HCT116 (cell line): ENCODE results near the gene TMEM219.

ENCODE experiments used
- ELF1 ChIP-seq: IDR thresholded peaks from 2 replicates; pipeline ENCODE4 v1.6.1; 2012; ENCODE audit warnings: low read depth, borderline replicate concordance
- POLR2A ChIP-seq: IDR thresholded peaks from 2 replicates; pipeline ENCODE4 v1.7.0; 2011; ENCODE audit warnings: borderline replicate concordance; ENCODE audit not compliant: insufficient read depth, insufficient read length; ENCODE audit errors: extremely low read depth
- POLR2AphosphoS5 ChIP-seq: IDR thresholded peaks from 2 replicates; pipeline ENCODE4 v1.6.1; 2011; ENCODE audit warnings: mild to moderate bottlenecking, low read depth, low read length, moderate library complexity
- TCF7L2 ChIP-seq: IDR thresholded peaks from 2 replicates; pipeline ENCODE4 v1.7.0; 2011; ENCODE audit warnings: borderline replicate concordance, inconsistent platforms; ENCODE audit not compliant: insufficient read depth, insufficient read length; ENCODE audit errors: extremely low read depth
- TF ChIP-seq, protein P1 (sequence below), 3 experiments: fragments of 200-600 bp in 1 of 3; sonication (generic) in 1 of 3; IDR thresholded peaks in 2 of 3; conservative IDR thresholded peaks in 1 of 3; 2 replicates each; pipeline ENCODE4 v1.5.1; 2012 to 2017; ENCODE audit warnings: low read depth in 2 of 3, low read length in 2 of 3, antibody characterized with exemption in 1 of 3, borderline replicate concordance in 1 of 3, control low read depth in 1 of 3, mild to moderate bottlenecking in 1 of 3, mixed read lengths in 1 of 3, mixed run types in 1 of 3, moderate library complexity in 1 of 3; ENCODE audit not compliant: insufficient read depth in 1 of 3
- TF ChIP-seq, protein P2 (sequence below): IDR thresholded peaks from 2 replicates; pipeline ENCODE4 v1.6.1; 2012
- TF ChIP-seq, protein P3 (sequence below): IDR thresholded peaks from 2 replicates; pipeline ENCODE4 v1.6.1; 2011; ENCODE audit warnings: mild to moderate bottlenecking, low read length, moderate library complexity; ENCODE audit not compliant: insufficient replicate concordance; ENCODE audit errors: extremely low read depth

DNA sequence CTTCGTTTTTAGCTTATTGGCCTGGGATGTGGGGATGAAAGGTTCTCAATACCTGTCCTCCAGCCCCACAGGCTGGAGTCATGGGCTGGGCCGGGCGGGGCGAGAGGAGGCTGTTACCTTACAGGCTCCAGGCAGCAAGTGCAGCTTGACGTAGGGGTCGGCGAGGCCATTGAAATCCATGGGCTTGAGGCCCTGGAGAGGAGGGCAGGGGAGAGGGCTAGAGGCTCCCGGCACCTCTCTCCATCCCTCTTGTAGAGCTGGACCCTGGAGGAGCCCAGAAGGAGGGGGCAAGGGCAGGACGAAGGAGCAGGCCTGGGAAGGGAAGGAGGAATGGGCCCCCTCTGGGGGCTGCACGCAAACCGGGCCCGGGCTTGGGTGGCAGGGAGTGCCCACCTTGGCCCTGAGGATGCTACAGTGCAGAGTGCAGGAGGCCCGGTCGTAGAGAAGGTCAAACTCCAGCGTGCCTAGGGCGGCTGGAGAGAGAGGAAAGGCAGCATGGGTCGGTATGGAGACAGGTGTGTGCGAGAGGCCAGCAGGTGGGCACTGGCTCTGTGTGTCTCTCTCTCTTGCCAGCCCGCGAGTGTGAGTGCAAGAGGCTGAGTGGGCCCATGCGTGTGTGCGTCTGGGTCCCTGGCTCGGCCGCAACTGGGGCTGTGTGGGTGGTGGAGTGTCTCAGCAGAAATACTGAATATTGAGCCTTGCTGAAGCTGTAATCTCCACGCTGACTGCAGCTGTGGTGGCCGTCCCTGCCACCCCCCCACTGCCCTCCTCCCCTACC, 47.4 kb downstream of the TMEM219 start:
- TF ChIP-seq POLR2AphosphoS5 = no peak
- TF ChIP-seq, protein P1, sequence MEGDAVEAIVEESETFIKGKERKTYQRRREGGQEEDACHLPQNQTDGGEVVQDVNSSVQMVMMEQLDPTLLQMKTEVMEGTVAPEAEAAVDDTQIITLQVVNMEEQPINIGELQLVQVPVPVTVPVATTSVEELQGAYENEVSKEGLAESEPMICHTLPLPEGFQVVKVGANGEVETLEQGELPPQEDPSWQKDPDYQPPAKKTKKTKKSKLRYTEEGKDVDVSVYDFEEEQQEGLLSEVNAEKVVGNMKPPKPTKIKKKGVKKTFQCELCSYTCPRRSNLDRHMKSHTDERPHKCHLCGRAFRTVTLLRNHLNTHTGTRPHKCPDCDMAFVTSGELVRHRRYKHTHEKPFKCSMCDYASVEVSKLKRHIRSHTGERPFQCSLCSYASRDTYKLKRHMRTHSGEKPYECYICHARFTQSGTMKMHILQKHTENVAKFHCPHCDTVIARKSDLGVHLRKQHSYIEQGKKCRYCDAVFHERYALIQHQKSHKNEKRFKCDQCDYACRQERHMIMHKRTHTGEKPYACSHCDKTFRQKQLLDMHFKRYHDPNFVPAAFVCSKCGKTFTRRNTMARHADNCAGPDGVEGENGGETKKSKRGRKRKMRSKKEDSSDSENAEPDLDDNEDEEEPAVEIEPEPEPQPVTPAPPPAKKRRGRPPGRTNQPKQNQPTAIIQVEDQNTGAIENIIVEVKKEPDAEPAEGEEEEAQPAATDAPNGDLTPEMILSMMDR (IDR thresholded peaks at IDR 0.05 in 2 of 3, conservative IDR thresholded peaks at IDR 0.05 in 1 of 3; ENCODE audit: borderline replicate concordance in 1 of 3, insufficient read depth in 1 of 3, low read depth in 2 of 3, low read length in 2 of 3) = no peak
- TF ChIP-seq ELF1 = no peak
- TF ChIP-seq, protein P2, sequence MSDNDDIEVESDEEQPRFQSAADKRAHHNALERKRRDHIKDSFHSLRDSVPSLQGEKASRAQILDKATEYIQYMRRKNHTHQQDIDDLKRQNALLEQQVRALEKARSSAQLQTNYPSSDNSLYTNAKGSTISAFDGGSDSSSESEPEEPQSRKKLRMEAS = no peak
- no peak for TF ChIP-seq POLR2A
- TF ChIP-seq TCF7L2 = no peak
- TF ChIP-seq, protein P3, sequence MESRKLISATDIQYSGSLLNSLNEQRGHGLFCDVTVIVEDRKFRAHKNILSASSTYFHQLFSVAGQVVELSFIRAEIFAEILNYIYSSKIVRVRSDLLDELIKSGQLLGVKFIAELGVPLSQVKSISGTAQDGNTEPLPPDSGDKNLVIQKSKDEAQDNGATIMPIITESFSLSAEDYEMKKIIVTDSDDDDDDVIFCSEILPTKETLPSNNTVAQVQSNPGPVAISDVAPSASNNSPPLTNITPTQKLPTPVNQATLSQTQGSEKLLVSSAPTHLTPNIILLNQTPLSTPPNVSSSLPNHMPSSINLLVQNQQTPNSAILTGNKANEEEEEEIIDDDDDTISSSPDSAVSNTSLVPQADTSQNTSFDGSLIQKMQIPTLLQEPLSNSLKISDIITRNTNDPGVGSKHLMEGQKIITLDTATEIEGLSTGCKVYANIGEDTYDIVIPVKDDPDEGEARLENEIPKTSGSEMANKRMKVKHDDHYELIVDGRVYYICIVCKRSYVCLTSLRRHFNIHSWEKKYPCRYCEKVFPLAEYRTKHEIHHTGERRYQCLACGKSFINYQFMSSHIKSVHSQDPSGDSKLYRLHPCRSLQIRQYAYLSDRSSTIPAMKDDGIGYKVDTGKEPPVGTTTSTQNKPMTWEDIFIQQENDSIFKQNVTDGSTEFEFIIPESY = no peak
